Astrocyte (in vitro differentiated cells and primary cell): ENCODE measurements around the gene PCBP2.

ENCODE experiments used
- CTCF ChIP-seq: IDR thresholded peaks from 2 replicates; pipeline ENCODE4 v1.5.1; 2011; ENCODE audit warnings: low read depth, mild to moderate bottlenecking, inconsistent platforms, low read length, moderate library complexity; ENCODE audit not compliant: insufficient read depth
- EZH2 ChIP-seq: IDR thresholded peaks from 2 replicates; pipeline ENCODE4 v1.6.1; 2012; ENCODE audit warnings: mild to moderate bottlenecking, low read length, inconsistent platforms; ENCODE audit not compliant: insufficient read depth

GRCh38 chr12:53419756-53420155 lies 32.1 kb upstream of the PCBP2 start:
- no peak for TF ChIP-seq EZH2
- TF ChIP-seq CTCF = no peak
